GM19043 (cell line): ENCODE measurements around the gene PTPRF.

ENCODE experiments used
- ATAC-seq: cut with Tn5 transposase; IDR thresholded peaks from one replicate; pipeline ENCODE4 v1.9.1; 2021; ENCODE audit warnings: low read depth; ENCODE audit not compliant: unreplicated experiment

Gene PTPRF

GRCh38 chr1:43572538-43572937 is 41.9 kb downstream of the PTPRF start:
- ATAC-seq: no peak

GRCh38 chr1:43573066-43573800 is 42.5 kb downstream of the PTPRF start:
- ATAC-seq: no peak

DNA sequence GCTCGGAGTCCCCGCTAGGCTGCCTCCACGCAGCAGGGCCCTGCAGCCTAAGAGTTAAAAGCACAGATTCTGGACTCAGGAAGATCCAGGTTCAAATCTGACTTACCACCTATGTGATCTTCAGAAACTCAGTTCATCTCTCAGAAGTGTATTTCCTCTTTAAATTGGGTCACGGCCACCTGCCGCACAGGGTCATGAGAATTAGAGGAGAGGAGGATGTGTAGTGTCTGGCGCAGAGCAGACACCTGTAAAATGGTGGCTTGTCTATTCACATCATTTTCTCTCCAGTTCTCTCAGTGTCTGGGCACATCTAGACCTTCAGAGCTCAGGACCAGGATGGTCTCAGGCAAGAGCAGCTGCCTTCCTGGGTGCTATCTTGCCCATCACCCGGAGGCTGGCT is 45.8 kb downstream of the PTPRF start:
- ATAC-seq: no peak

GRCh38 chr1:43577655-43578542 is 47.2 kb downstream of the PTPRF start:
- ATAC-seq: no peak

- ATAC-seq: no peak
Observed at GRCh38 chr1:43580039-43580438, 49.4 kb downstream of the PTPRF start.

DNA sequence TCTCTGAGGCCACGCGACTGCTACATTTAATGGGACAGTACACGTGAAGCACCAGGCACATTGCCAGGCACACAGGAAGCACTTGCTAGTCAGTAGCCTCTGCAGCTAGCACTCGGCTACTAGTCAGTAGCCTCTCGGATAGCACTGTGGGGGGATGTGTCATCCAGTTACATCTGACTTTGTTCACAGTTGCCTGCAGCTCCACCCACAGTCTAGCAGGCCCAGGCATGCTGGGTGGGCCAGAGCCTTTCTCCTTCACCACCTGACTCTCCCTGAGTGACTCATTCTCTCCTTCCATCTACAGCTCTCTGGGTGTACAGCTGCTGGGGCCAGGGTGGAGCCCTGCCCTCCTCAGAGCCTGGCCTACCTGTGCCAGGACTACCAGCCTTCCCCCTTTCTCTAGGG is 51.5 kb downstream of the PTPRF start:
- ATAC-seq: no peak

GRCh38 chr1:43583058-43583457 is 52.4 kb downstream of the PTPRF start:
- ATAC-seq: no peak

DNA sequence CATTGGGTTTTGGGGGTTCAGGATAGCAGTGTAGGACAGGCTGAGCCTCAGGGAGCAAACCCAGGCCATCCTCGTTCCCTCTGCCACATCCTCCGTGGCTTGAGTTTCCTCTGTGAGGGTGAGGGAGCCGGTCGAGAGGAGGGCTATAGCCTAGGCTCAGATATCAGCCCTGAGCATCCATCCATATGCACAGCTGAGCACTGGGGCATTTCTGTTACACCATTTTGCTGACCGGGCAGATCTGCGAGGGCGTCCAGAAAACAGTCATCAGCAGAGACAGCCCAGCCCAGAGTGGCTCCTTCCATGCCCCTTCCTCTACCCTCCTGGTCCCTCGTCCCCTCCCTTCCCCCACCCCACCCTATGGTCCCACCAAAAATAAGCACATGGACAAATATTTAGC is 53.5 kb downstream of the PTPRF start:
- ATAC-seq: no peak

DNA sequence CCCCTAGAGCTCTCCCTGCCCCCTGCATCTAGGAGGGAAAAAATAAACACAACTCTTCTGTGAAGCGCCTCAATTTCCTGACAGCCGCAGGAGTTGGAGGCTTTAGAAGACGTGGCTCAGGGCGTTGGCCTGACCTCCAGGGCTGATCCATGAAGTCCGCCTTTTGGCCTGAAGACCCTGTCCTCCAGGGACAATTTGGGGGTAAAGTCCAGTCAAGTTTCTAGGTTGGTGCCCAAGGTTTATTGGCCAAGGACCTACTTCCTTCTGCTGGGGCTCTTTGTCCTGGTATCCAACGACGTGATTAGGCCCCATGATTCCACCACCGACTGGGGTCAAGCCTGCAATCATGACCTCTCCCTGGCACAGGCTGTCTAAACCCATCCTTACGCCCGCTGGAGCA is 54.9 kb downstream of the PTPRF start:
- no peak for ATAC-seq

- ATAC-seq: no peak
Observed at GRCh38 chr1:43586136-43586731, 55.6 kb downstream of the PTPRF start.

- ATAC-seq: no peak
Observed at GRCh38 chr1:43587001-43587400, 56.3 kb downstream of the PTPRF start.

- ATAC-seq: no peak
Observed at GRCh38 chr1:43587594-43587993, 56.9 kb downstream of the PTPRF start.

DNA sequence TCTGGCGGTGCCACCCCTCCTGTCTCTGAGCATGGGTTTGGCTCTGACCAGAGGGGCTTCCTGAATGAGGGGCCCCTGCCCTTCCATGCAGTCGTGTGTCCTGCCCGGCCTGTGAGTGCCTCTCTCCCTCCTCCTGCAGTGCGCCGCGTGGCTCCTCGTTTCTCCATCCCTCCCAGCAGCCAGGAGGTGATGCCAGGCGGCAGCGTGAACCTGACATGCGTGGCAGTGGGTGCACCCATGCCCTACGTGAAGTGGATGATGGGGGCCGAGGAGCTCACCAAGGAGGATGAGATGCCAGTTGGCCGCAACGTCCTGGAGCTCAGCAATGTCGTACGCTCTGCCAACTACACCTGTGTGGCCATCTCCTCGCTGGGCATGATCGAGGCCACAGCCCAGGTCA is 57.9 kb downstream of the PTPRF start:
- ATAC-seq: no peak

DNA sequence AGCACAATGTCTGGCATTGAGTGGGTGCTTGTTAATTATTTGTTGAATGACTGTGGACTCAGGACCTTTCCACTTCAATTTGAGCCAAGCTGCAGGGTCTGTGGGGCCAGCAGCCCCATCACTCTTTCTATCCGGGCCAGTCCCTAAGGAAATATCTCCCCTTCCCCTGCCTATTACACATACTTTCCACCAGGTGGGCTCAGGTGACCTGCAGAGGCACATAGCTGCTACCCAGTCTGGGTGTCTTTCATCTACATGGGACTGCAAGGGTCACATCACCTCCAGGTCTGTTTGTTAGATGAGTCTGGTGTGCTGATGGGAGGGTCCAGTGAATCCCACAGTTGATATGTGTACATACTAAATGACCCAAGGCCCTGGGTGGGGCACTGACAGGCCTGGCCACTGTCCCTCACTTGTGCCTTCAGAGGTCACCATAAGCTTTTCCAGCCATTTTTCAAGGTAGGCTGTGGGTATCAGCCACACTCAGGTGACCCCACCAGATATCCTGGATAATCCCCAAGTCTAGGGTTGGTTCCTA is 59.8 kb downstream of the PTPRF start:
- no peak for ATAC-seq

DNA sequence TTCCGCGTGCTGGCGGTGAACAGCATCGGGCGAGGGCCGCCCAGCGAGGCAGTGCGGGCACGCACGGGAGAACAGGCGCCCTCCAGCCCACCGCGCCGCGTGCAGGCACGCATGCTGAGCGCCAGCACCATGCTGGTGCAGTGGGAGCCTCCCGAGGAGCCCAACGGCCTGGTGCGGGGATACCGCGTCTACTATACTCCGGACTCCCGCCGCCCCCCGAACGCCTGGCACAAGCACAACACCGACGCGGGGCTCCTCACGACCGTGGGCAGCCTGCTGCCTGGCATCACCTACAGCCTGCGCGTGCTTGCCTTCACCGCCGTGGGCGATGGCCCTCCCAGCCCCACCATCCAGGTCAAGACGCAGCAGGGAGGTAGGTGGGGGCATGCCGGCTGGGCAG is 60.5 kb downstream of the PTPRF start:
- no peak for ATAC-seq

GRCh38 chr1:43592051-43592665 is 61.5 kb downstream of the PTPRF start:
- ATAC-seq: no peak

DNA sequence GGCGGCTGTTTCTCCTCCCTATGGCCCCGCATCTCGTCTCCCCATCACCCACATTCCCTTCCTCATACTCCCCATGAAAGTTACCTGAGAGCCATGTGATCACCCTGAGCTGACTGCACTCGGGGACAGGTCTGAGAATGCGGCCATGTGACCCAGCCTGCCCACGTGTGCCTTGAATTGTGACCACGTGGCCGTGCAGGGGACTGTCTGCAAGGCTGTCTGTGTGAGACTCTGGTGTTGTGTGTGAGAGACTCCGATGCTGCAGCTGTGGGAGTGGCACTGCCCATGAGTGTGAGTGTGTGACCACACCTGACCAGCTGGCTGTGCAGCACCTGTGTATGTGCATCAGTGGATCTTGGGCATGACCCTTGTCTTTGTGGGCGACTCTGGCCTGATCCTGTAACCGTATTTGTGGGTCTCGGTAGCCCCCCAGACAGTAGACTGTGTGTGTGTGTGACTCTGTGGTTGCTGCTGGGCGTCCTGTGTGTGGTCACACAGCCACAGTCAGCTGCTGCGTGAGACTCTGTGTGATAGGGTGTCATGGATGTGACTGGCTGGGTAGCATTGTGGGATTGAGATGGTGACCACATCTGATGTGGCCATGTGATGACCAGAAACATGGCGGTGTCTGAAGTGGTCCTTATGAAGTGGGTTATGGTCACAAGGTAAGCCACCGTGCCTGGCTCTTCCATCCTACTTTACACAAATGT is 62.4 kb downstream of the PTPRF start:
- ATAC-seq: no peak

DNA sequence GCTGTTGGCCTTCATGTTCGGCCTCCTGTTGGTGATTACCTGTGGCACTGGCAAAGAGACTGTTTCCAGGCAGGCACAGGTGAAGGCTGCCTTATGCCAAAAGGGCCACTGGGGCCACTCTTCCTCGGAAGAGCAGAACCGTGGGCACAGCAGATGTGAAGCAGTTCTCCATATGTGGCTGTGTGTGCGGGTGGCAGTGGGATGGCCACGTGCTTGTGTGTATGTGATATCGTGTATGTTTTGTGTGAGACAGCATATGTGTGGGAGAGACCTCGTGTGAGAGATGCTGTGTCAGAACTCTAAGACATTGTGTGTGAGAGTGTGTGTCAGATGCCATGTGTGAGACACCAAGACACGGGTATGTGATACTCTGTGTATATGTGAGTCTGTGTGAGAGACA is 65.9 kb downstream of the PTPRF start:
- no peak for ATAC-seq

DNA sequence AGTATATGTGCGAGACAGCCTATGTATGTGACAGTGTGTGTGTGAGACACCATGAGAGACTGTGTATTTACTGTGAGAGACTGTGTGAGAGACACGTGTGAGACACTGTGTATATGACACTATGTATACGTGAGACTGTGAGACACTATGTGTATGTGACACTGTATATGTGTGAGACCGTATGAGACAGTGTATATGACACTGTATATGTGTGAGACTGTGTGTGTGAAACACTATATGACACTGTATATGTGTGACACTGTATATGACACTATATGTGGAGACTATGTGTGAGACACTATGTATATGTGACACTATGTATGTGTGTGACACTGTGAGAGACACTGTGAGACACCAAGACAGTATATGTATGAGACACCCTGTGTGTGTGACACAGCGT is 66.3 kb downstream of the PTPRF start:
- ATAC-seq: no peak

DNA sequence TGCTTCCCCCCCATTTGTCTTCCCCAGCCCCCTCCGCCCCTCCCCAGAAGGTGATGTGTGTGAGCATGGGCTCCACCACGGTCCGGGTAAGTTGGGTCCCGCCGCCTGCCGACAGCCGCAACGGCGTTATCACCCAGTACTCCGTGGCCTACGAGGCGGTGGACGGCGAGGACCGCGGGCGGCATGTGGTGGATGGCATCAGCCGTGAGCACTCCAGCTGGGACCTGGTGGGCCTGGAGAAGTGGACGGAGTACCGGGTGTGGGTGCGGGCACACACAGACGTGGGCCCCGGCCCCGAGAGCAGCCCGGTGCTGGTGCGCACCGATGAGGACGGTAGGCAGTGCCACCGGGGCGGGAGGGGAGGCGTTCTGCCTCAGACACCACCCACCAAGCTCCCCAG is 67.0 kb downstream of the PTPRF start:
- ATAC-seq: no peak
